HG02981 (cell line): ENCODE data around the gene OTUD4.
"Not testable (repeated sequence)": the region's sequence is repeated elsewhere in the genome, so short reads cannot be mapped to it uniquely, and the experiment has no call there.

Experiments used
- ATAC-seq: cut with Tn5 transposase; IDR thresholded peaks from one replicate; pipeline ENCODE4 v1.9.1; 2021; ENCODE audit warnings: mild to moderate bottlenecking, moderate library complexity; ENCODE audit not compliant: unreplicated experiment

Gene OTUD4

DNA sequence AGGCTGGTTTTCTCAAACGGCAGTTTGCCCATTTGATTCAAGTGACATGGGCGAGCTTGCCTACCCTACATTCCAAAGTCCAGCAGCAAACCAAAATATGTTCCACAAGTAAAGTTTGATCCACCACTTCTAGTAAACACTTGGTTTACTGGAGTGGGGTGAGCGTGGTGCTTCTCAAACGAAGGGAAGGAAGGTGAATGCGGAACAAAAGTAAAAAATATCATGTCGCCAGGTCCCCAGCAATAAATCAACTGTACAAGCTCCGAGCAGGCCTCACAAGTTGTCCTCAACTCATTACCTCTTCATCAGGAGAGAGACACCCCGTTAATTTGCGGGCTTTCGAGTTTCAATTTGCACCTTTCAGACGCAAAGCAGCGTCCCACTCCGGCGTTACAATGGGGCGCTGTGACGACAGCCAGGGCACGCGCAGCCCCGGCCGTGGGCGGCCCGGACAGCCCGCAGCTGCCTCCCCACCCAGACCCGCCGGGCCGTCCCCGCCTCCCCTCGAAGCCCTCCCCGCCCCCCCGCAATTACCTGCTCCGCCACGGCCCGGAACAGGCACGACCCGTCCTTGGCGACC lies 1.0 kb downstream of the OTUD4 start:
- peak; percentile 41 for ATAC-seq

DNA sequence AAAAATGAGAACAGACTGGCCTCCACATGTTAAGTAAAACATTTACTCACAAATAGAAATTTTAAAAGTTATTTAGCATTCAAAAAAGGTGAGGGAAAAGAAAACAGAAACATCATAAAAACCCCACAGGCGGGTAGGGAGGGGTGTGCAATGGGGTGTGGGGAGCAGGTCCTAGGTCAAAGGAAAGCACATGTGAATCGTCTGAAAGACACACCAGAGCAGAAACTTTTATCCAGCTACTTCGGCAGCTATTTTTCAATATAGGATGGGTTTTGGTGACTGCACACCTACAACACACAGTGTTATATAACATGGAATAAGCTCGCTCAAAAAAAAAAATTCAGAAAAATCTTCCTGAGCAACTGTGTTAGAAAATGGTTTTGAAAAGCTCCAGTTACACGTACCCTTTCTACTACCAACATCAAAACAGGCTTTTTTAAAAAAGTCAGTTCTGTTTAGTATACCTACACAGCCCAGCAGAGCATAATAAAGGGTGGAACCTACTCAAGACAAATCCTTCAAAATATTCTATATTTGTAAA lies 1.6 kb downstream of the OTUD4 start:
- ATAC-seq: no peak

DNA sequence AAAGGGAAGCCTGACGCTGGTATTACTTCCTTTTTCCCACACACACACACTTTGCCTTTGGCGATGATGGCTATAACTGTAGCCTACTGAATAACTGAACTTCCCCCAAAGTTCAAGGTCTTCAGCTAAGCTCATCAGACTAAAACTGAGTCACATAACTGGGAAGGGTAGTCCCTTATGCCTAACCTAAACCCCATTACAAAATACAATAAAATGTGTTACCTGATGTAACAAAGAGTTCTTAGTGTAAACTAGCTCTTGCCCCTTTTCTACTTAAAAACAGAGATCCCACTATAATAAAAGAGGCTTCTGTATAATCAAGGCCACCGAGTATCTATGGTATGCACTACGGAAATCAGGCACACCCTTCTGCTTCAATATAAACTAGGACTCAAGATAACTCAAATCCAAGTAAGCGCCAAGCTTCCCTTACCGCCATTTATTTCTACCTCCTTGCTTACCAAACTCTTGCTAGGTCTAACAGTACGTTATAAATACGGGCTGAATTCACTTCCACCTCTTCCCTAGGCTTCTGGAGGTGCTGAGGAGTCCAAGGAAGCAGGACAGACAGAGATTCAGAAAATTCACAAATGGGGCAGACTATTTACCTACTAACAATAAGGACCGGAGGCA lies 2.4 kb downstream of the OTUD4 start:
- no peak for ATAC-seq

DNA sequence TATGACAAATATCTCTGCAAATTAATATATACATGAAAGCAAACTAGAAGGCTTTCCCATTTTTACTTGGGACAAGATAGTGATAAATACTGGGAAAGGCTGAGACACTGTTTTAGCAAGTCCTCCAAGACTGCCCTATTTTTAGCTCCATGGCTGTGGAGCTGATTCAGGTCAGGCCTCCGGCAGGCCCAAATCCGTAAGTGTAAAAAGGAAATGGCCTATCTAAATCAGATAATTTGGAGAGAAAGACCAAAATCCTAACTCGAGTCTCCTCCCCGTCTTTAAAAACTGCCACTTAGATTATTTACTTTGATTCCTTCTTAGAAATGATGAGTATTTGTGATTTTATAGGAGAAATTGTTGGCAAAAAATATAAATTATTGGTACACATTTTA lies 2.9 kb downstream of the OTUD4 start:
- no peak for ATAC-seq

DNA sequence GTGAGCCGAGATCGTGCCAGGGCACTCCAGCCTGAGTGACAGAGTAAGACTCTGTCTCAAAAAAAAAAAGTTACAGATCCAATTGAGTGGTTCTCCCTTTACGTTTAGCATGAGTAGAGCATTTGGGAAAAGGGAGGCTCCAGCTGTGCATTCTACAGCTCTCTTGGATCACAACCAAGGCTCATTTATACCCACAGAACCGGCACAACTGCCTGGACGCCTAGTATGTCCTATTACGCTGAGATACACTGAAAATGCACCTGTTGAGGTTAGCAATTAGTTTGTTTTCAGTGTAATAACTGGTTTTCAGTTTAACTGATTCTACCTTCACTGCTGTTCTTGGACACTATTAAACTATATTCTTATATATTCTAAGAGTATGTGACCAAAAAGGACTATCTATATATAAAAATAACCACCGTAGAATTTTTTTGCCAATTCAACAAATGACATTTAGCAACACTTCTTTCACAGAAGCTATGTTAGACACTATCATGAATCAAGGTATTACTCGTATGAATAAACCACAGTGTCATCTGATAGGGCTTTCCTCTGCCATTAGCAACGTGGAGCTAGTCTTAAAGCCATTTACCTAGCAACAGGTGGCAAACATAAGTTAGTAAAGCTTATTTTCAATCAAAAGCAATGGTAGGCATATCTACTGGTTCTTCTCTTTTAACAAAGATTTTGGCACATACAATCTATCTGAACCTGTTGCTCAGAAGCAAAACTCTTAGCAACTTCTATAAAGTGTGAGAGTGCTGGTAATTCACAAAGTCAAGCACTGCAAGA lies 3.6 kb downstream of the OTUD4 start:
- no peak for ATAC-seq

DNA sequence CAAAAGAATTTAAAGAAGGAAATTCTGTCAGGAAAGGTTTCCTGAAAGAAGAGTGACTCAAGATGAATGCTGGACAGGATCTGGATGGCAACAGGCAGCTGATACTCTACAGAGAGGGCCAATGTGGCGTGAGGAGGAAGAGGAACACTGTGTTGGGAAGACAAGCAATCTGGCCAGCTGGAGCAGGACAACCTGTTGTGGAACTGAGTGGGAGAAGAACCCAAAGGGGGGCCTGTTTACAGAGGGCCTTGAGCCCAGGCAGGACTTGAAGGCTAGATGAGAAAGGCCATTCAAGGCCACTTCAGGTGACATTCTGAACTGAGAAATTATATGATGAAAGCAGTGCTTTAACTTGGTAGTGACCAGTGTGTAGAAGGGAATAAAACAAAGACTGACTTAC lies 8.5 kb downstream of the OTUD4 start:
- ATAC-seq: no peak

DNA sequence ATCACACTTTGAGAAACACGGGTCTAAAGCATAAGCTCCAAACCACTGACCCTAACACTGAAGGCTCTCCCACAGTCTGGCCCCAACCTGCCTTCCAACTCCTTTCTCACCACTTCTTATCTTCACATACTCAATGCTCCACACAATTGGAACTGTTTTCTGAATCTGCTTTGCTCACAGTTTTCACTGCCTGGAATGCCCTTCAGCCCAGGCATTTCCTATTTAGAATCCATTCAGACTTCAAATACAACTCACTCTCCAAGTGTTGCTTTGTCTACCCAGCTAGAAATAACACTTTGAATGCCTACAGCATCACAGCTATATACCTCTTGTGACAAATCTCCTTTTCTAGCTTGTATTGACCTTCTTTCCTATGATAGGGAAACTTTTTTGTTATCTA lies 10.2 kb downstream of the OTUD4 start:
- no peak for ATAC-seq

DNA sequence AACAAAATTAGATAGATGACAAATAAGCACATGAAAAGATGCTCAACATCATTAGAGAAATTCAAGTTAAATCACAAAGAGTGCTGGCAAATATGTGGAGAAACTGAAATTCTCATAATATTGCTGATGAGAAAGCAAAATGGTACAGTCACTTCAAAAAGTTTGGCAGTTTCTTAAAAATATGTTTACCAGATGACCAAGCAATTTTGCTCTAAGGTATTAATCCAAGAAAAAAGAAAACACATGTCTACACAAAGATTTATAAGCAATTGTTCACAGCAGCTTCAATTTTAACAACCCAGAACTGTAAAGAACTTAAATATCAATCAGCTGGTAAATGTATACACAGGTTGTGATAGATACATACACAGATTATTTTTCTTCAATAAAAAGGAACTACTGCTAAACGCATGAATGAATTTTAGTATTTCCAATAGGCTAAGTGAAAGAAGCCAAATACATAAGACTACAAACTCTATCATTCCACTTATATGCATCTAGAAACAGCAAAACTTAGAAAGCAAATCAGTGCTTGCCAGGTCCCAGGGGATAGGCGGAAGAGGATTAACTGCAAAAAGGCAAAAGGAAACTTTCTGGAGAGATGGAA lies 11.7 kb downstream of the OTUD4 start:
- ATAC-seq: no peak

DNA sequence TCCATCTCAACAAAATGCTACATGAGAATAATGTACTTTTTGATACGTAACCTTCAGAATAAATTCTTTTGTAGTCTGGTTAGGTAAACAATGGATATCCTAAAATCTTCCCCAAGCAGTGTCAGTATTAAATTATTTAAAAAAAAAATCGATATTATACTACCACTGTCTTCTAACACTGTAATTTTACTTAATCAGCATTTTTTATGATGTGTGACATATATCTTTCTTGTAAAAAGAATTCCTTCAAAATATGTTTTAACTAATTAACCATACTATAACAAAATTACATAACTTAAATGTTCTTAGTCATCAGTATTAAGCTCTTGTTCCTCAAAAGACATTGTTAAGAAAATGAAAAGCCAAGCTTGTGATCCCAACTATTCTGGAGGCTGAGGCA lies 12.5 kb downstream of the OTUD4 start:
- no peak for ATAC-seq

DNA sequence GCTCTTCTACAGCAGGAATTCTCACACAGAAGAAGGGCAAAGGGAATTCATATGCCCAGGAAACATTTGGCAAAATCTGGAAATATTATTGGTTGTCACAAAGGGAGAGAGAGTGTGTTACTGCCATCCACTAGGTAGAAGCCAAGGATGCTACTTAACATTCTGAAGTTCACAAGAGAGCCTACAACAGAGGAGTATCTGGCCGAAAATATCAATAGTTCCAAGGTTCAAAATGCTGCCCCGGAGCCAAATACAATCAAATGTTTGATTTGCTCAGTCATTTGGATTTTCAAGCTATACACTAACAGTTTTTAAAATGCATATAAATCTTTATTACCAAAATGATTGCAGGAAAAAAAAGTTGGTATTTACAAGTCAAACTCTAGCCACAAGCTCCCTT lies 18.8 kb downstream of the OTUD4 start:
- ATAC-seq: no peak

DNA sequence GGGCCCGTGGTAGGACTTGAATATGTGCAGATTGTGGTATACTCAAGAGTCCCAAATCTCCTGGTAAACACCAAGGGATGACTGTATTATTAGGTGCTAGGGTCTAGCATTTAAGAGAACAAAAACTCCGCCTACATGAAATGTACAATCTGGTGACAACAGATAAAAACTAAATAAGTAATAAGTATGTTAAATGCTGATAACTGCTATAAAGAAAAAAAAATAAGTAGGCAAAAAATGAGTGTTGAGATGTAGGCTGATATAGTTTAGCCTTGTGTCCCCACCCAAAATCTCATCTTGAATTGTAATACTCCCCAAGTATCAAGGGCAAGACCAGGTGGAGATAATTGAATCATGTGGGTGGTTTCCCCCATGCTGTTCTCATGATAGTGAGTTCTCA lies 23.4 kb downstream of the OTUD4 start:
- no peak for ATAC-seq

DNA sequence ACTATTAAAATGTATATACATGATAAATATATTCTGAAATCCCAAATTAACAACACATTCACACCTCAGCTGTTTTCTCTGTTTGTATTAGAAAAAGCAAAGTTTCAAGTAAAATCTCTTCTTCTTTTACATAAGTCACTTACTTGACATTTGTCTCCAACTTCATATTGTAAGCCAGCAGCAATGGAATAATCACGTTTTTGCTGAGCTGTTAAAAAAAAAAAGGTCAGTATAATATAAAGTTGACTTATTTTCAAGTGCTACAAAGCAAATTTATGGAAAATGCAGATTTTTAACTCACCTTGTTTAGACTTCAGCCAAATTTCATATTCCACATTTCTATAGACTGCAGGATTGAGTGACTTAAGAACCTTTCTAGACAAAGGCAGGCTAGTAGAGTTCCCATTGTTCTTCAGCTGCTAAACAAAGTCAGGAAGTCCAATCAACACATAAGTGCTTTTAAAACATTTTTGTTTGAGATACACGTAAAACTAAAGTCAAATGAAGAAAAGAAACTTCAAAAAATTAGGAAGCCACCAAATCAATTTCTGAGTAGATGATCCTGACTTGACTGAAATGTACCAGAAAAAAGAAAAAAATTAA lies 25.0 kb downstream of the OTUD4 start:
- ATAC-seq: no peak

DNA sequence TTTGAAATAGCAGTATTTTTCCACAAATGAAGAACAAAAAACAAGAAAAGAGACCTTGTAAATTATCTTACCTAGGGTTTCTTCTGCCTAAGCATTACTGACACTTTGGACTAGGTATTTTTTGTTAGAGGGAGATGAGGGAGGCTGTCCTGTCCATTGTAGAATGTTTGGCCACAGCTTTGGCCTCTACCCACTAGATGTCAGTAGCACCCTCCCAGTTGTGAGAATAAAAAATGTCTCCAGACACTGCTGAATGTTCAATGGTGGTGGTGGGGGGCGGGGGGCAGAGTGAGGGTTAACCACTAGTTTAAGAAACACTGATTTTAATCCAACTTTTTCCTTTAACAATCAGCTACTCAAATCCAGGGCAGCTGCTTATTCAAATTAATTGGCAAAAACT lies 25.8 kb downstream of the OTUD4 start:
- peak; percentile 77 for ATAC-seq

DNA sequence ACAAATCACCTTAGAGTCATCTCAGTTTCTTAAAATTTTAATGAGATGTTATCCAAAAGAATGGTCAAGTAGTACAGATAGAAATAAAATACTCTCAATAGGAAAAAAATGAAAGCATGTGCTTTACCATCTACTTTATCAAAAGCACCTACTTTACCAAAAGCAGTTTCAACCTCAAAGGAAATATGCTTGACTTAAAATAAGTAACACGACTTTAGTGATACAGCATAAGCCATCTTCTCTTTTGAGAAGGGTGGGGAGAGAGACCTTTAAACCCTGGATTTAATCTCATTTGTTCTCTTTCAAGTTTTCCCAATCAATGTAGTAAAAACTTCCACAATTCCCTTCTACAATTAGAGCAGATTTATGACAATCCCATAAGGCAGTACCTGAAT lies 26.5 kb downstream of the OTUD4 start:
- ATAC-seq: no peak

DNA sequence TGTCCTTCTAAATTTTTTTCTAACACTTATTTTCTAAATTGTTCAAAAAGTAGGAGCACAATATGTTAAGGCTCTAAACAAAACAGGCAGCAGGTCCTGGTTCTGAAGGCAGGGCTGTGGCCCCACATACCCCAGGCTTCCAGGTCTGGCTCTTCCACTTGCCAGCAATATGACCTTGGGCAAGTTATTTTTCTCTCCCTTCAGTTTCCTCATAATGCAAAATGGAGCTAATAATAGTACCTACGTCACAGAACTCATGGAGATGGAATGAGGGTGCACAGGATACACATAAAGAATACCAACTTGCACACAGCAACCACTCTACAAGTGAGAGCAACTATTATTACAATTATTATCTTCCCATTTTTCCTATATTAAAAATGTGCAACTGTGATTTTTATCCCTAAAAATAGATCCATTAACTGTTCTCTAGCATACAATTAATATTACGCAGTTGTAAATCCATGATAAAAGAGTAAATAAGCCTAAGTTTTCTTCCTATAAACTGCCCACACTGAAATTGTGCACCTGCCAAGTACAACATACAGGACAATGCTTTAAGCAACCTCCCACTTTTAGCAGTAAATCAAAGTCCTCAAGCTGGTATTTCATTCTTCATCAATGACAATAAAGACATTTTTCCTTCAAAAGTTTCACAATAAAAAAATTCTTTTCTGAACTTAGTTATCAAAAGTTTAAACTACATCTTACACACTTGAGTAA lies 27.0 kb downstream of the OTUD4 start:
- no peak for ATAC-seq

DNA sequence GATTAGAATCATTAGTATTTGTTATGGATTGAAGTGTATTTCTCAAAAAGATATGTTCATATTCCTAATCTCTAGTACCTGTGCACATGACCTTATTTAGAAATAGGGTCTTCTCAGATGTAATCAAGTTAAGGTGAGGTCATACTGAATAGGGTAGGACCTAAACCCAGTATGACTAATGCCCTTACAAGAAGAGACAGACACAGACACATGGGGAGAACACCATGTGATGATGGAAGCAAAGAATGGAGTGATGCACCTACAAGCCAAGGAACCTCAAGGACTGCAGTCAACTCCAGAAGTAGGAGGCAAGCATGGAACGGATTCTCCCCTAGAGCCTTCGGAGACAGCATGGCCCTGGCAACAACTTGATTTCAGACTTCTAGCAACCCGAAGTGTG lies 31.4 kb downstream of the OTUD4 start:
- ATAC-seq: no peak

DNA sequence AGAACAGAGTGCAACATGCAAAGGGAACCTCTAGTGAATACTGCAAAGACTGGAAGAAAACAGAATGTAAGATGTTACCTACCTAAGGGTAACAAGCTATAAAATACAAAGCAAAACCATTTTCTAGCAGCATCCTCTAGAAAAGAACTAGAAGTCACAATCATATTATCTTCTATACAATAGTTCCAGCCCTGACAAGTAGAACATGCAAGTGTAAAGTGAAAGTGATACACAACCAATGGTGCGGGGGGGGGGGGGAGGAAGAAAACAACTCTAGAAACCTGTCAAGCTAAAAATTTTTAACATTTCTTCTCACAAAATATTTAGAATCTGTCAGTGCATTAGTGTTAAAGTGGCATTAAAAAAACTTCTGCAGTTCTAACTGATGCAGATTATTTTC lies 44.2 kb downstream of the OTUD4 start:
- not testable (repeated sequence) for ATAC-seq

DNA sequence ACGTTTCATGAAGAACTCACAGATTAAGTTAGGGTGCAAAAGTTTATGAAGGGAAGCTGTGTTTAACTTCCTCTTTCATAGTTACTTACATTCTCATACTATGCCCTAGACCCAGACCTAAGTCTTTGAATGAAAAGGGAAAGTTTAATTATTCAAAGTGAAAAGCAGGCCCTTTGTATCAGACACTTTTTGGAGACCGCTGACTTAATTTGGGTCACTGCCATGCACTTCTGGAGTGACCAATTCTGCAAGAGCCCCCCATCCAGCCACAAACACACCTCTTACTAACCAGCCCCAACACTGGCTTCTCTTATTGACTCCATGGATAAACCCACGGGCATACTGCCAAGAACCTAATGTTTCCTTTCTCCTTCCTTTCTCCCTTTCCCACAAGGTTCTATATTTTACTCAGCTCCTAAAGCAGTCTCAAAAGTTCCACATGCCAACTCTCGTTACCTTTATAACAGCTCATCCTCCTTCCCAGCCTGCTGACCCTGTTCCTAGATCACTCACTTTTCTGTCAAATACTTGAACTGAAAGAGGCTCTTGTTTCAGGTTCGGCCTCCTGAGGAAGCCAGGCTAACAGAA lies 47.8 kb downstream of the OTUD4 start:
- peak; percentile 78 for ATAC-seq

DNA sequence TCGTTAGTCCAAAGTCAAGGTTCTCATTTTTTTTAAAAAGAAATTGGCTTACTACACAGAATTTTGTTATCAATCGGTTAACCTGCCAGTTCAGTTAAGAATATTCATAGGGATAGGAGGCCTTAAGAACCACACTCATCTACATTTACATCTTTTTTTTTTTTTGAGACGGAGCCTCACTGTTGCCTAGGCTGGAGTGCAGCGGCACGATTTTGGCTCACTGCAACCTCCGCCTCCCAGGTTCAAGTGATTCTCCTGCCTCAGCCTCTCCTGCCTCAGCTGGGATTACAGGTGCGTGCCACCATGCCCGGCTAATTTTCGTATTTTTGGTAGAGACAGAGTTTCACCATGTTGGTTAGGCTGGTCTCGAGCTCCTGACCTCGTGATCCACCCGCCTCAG lies 48.5 kb downstream of the OTUD4 start:
- ATAC-seq: no peak

DNA sequence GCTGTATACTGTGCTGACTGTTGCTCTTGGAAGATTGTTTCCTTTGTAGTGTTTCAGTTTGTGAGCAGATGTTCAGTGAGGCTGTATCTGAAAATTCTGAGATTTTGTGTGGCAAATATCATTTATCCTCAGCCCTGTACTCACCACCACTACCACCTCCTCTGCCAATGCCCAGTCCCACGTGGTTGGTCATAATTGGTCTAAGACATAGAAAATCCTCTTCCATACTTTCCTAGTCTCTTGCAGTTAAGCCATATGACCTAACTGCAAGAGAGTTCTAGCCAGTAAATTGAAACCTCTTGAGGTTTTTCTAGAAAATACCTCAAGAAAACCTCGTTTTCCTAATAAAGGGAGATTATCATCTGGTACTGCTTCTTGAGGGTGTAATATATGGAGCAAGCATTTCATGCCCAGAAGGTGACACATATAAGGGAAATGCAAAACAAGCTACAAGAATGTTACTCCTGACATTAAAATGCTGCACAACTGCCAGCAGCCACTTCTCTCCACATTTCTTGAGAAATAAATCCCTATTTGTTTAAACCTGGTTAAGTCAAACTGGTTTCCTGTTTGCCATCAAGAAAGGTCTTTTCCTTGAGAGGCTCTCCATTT lies 49.5 kb downstream of the OTUD4 start:
- ATAC-seq: no peak
